GM12878 (cell line): Measurements from ENCODE around the gene NEGR1. TPM values are rescaled to one million over a fixed set of nuclear protein-coding genes. Genes with fewer than 3 reads are reported as not detected.

Experiments
- ATAC-seq: fragments of 200-7000 bp; cut with Tn5 transposase; 3 replicates; pipeline ENCODE4 v1.9.1; 2020; ENCODE audit warnings: mild to moderate bottlenecking, moderate library complexity
- BruUV-seq: library from RNA; stranded (reverse); fragments of 400-500 nt; replicated peaks from 2 replicates; lab custom pipeline; 2021; lab: Mats Ljungman, UMichigan
- CTCF ChIA-PET: fragments of 300-600 bp; sonication (Branson Sonifier 250); formaldehyde crosslinking; extraction: SDS; loops from one replicate; lab custom pipeline; 2021; ENCODE audit warnings: inconsistent platforms; lab: Yijun Ruan, JAX
- POLR2A ChIA-PET: fragments of 350-600 bp; formaldehyde crosslinking; extraction: SDS; loops from one replicate; lab custom pipeline; 2021; ENCODE audit warnings: inconsistent platforms; lab: Charles Lee
- RAD21 ChIA-PET: fragments of 300-600 bp; sonication (Branson Sonifier 250); formaldehyde crosslinking; loops from one replicate; lab custom pipeline; 2023; ENCODE audit warnings: antibody characterized with exemption; ENCODE audit not compliant: unreplicated experiment; lab: Charles Lee
- SMC1A ChIA-PET: fragments of 300-600 bp; sonication (Branson Sonifier 250); formaldehyde crosslinking; loops from one replicate; lab custom pipeline; 2023; ENCODE audit not compliant: unreplicated experiment, uncharacterized antibody; lab: Charles Lee
- DNase-seq: peaks from one replicate; pipeline ENCODE4 v3.0.0-alpha.2; 2011; ENCODE audit warnings: low read depth, low spot score
- FAIRE-seq: peaks from 3 replicates; lab custom pipeline; 2011; peaks lifted over from hg19 to GRCh38; lab: Jason Lieb, UNC
- H2AFZ ChIP-seq: 2 replicates; pipeline ENCODE4 v1.6.0; 2011; ENCODE audit warnings: low read depth, low read length, control low read depth; ENCODE audit not compliant: control insufficient read depth
- H3K27ac ChIP-seq: 2 replicates; pipeline ENCODE4 v1.5.1; 2011; ENCODE audit warnings: control low read depth; ENCODE audit not compliant: control insufficient read depth, insufficient read depth
- H3K27me3 ChIP-seq, 2 experiments: replicated peaks in 1 of 2; 2 replicates each; pipeline versions ENCODE4 v1.6.0 to v1.6.1; 2011; ENCODE audit warnings: low read length in 1 of 2; ENCODE audit not compliant: control insufficient read depth in 2 of 2, insufficient read depth in 2 of 2
- H3K36me3 ChIP-seq, 2 experiments: 2 replicates each; pipeline ENCODE4 v1.5.1; 2011; ENCODE audit warnings: low read length in 1 of 2; ENCODE audit not compliant: control insufficient read depth in 2 of 2, insufficient read depth in 2 of 2
- H3K4me1 ChIP-seq: 2 replicates; pipeline ENCODE4 v1.6.1; 2011; ENCODE audit warnings: mild to moderate bottlenecking, low read length, moderate library complexity, mixed read lengths; ENCODE audit not compliant: control insufficient read depth, insufficient read depth
- H3K4me2 ChIP-seq: 2 replicates; pipeline ENCODE4 v1.6.0; 2011; ENCODE audit warnings: control low read depth; ENCODE audit not compliant: control insufficient read depth, insufficient read depth
- H3K4me3 ChIP-seq: fragments of 200-600 bp; sonication (generic); 2 replicates; pipeline ENCODE4 v1.5.1; 2016
- H3K79me2 ChIP-seq: 2 replicates; pipeline ENCODE4 v1.6.0; 2011; ENCODE audit warnings: low read length; ENCODE audit not compliant: control insufficient read depth, insufficient read depth
- H3K9ac ChIP-seq: 2 replicates; pipeline ENCODE4 v1.8.0; 2011; ENCODE audit warnings: low read length, control low read depth, mixed read lengths; ENCODE audit not compliant: control insufficient read depth, insufficient read depth
- H3K9me3 ChIP-seq: replicated peaks from 3 replicates; pipeline ENCODE4 v1.5.1; 2011; ENCODE audit warnings: mild to moderate bottlenecking, low read length; ENCODE audit not compliant: control insufficient read depth, insufficient read depth
- H4K20me1 ChIP-seq: 2 replicates; pipeline ENCODE4 v1.6.0; 2011; ENCODE audit not compliant: control insufficient read depth, insufficient read depth
- FOXM1 ChIP-seq: IDR thresholded peaks from 2 replicates; pipeline ENCODE4 v1.6.1; 2012; ENCODE audit warnings: low read depth, mild to moderate bottlenecking, inconsistent platforms, low read length, moderate library complexity
- POLR2AphosphoS2 ChIP-seq: IDR thresholded peaks from 2 replicates; pipeline ENCODE4 v1.6.1; 2011; ENCODE audit warnings: low read depth, mild to moderate bottlenecking, low read length, improper control_type of control experiment, moderate library complexity
- WGBS: methylation state at CpG from one replicate; pipeline ENCODE4 v1.1.6; 2016; ENCODE audit warnings: low lambda C conversion rate; ENCODE audit not compliant: insufficient replicate concordance, insufficient coverage; ENCODE audit errors: missing lambda C conversion rate; 5-methylcytosine and 5-hydroxymethylcytosine counted together
- in situ Hi-C: fragments of 300-500 bp; cut with MboI; formaldehyde crosslinking; loops from 9 replicates; pipeline ENCODE4 v1.14.3; 2018; ENCODE audit warnings: mixed read lengths
- intact Hi-C: fragments of 100-400 bp; cut with micrococcal nuclease; formaldehyde crosslinking; loops from one replicate; pipeline ENCODE4 v1.14.2; 2022; ENCODE audit not compliant: unreplicated experiment
- polyA plus RNA-seq, 11 experiments: library from polyadenylated mRNA; depleted of rRNA in 4 of 11; unstranded in 6 of 11; stranded (reverse) in 5 of 11; fragments of >200 nt; fragmentation: Nextera tagmentation in 4 of 11; fragmentation: Illumina TruSeq in 1 of 11; extraction: Ambion mirVana in 4 of 11; extraction: Trizol in 1 of 11; gene quantifications; 1 replicate in 1 of 11; 2 replicates in 10 of 11; pipeline versions ENCODE4 v1.2.1 to v1.2.3, GENCODE V29; 2011 to 2016; ENCODE audit warnings: inconsistent platforms in 2 of 11, missing spikeins in 2 of 11, low read depth in 1 of 11
- total RNA-seq, 4 experiments: library from RNA; depleted of rRNA in 3 of 4; stranded (reverse); fragments of >200 nt in 3 of 4; fragmentation: Illumina TruSeq in 1 of 4; extraction: Trizol in 1 of 4; gene quantifications; 2 replicates each; pipeline versions ENCODE4 v1.2.1 to v1.2.3, GENCODE V29; 2013 to 2021
- TF ChIP-seq, protein P1 (sequence below): IDR thresholded peaks from 2 replicates; pipeline ENCODE4 v1.6.1; 2011; ENCODE audit warnings: low read depth, mild to moderate bottlenecking, low read length, moderate library complexity, borderline replicate concordance; ENCODE audit errors: extremely low read depth
- TF ChIP-seq, protein P2 (sequence below): fragments of 450-650 bp; IDR thresholded peaks from 2 replicates; pipeline ENCODE4 v1.6.1; 2017; ENCODE audit warnings: borderline replicate concordance

Gene NEGR1
- total and polyA plus RNA-seq, 10 of the 15 experiments (the other 5 are each of a cell fraction or from before 2014, with no cell fraction given) = under 0.01 to 0.03 (median 0.01) TPM; not detected in 7

DNA sequence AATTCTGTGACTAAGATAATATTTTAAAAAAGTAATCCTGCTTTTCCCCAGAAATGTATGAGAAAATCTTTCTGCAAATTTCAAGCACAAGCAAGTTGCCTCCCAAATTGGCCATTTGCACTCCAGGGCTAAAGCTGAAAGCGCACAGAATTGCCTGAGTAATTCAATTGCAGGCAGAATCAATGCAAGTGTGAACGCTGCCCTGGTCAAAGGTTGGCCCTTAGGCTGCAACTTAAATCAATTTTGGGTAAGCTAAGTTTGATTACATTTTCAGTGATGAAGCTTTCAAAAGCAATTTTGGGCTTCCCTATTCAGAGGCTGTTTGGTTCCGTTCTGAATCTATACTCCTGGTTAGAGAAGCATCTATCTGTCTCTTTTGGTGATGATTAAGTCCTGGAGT is 699.7 kb downstream of the NEGR1 start:
- CTCF ChIA-PET = no interaction called here
- SMC1A ChIA-PET = no interaction called here
- TF ChIP-seq POLR2AphosphoS2 (no peak), FOXM1 (no peak)
- TF ChIP-seq, protein P1, sequence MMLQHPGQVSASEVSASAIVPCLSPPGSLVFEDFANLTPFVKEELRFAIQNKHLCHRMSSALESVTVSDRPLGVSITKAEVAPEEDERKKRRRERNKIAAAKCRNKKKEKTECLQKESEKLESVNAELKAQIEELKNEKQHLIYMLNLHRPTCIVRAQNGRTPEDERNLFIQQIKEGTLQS = no peak
- TF ChIP-seq, protein P2, sequence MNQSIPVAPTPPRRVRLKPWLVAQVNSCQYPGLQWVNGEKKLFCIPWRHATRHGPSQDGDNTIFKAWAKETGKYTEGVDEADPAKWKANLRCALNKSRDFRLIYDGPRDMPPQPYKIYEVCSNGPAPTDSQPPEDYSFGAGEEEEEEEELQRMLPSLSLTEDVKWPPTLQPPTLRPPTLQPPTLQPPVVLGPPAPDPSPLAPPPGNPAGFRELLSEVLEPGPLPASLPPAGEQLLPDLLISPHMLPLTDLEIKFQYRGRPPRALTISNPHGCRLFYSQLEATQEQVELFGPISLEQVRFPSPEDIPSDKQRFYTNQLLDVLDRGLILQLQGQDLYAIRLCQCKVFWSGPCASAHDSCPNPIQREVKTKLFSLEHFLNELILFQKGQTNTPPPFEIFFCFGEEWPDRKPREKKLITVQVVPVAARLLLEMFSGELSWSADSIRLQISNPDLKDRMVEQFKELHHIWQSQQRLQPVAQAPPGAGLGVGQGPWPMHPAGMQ = no peak
- Histone ChIP-seq H3K9me3 (no peaks in the 10 kb centered on the region), H3K79me2 (no peaks in the 10 kb centered on the region), H2AFZ (no peak overlapping the region), H3K27me3 (no peaks in the 10 kb centered on the region), H3K27ac (no peak overlapping the region), H3K9ac (no peak overlapping the region), H3K4me3 (no peak overlapping the region), H3K4me2 (no peak overlapping the region), H3K36me3 (no peaks in the 10 kb centered on the region), H4K20me1 (no peaks in the 10 kb centered on the region), H3K4me1 (no peaks in the 10 kb centered on the region; the same call in 1 of the 2 replicates)
- DNase-seq (no peak), ATAC-seq (no peak), FAIRE-seq (no peak)
- no TSS peak for BruUV-seq
- intact Hi-C loops (no loop called here), in situ Hi-C loops (loop anchor here (25.0 kb wide), 1 partner anchor 455 kb away; no protein-coding TSS in a partner anchor)
- POLR2A ChIA-PET = no interaction called here
- 15% methylated on average over 3 of the region's 3 CpGs for WGBS
- RAD21 ChIA-PET = no interaction called here
